ENCODE data around the gene ITGB7. TPM values are rescaled to one million over a fixed set of nuclear protein-coding genes. Genes with fewer than 3 reads are reported as not detected.

Gene ITGB7
- total RNA-seq, 1 experiment from 2014 or later, result 0.43 TPM

- TF ChIP-seq, protein P1, sequence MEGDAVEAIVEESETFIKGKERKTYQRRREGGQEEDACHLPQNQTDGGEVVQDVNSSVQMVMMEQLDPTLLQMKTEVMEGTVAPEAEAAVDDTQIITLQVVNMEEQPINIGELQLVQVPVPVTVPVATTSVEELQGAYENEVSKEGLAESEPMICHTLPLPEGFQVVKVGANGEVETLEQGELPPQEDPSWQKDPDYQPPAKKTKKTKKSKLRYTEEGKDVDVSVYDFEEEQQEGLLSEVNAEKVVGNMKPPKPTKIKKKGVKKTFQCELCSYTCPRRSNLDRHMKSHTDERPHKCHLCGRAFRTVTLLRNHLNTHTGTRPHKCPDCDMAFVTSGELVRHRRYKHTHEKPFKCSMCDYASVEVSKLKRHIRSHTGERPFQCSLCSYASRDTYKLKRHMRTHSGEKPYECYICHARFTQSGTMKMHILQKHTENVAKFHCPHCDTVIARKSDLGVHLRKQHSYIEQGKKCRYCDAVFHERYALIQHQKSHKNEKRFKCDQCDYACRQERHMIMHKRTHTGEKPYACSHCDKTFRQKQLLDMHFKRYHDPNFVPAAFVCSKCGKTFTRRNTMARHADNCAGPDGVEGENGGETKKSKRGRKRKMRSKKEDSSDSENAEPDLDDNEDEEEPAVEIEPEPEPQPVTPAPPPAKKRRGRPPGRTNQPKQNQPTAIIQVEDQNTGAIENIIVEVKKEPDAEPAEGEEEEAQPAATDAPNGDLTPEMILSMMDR (conservative IDR thresholded peaks at IDR 0.05; ENCODE audit: low read depth, low read length), result no peak
- no peak for TF ChIP-seq EZH2 (IDR thresholded peaks at IDR 0.05; ENCODE audit: borderline replicate concordance, low read depth, low read length, poor library complexity, severe bottlenecking)
- POLR2A ChIA-PET (ENCODE audit: low non-redundant PET), result no interaction called here
- Histone ChIP-seq H3K36me3 (ENCODE audit: insufficient read depth, low read length, poor library complexity, severe bottlenecking) (peaks cover 14% of the 10 kb centered on the region), H3K27ac (ENCODE audit: low read depth, low read length, poor library complexity, severe bottlenecking) (no peak overlapping the region), H3K9me3 (ENCODE audit: low read depth, low read length, poor library complexity, severe bottlenecking) (no peaks in the 10 kb centered on the region), H3K27me3 (replicated peaks; ENCODE audit: insufficient read depth, low read depth, low read length, poor library complexity) (no peaks in the 10 kb centered on the region), H3K4me1 (ENCODE audit: insufficient read depth, low read length, poor library complexity, severe bottlenecking) (no peaks in the 10 kb centered on the region), H3K4me3 (ENCODE audit: low read depth, low read length, poor library complexity, severe bottlenecking) (no peak overlapping the region)
- no TSS peak for BruUV-seq (replicated peaks)
- CTCF ChIA-PET, result interaction anchor here (0.6 kb wide), 1 partner anchor 78 kb away, joined by 3 read pairs; no protein-coding TSS in a partner anchor
- intact Hi-C loops (cut with micrococcal nuclease; ENCODE audit: unreplicated experiment), result no loop called here
- DNase-seq (ENCODE audit: low spot score), result no peak
These were observed 3.8 kb upstream of the ITGB7 start for GRCh38 chr12:53210843-53211242.

GRCh38 chr12:53208877-53209463, 1.9 kb upstream of the ITGB7 start:
- no peak for DNase-seq (ENCODE audit: low spot score)
- no peaks in the 10 kb centered on the region for H3K4me1 ChIP-seq (ENCODE audit: insufficient read depth, low read length, poor library complexity, severe bottlenecking)
- no peak overlapping the region for H3K4me3 ChIP-seq (ENCODE audit: low read depth, low read length, poor library complexity, severe bottlenecking)
- POLR2A ChIA-PET (ENCODE audit: low non-redundant PET), result no interaction called here
- BruUV-seq (replicated peaks), result no TSS peak
- no peak for TF ChIP-seq EZH2 (IDR thresholded peaks at IDR 0.05; ENCODE audit: borderline replicate concordance, low read depth, low read length, poor library complexity, severe bottlenecking)
- TF ChIP-seq, protein P1 (conservative IDR thresholded peaks at IDR 0.05; ENCODE audit: low read depth, low read length), result no peak
- H3K9me3 ChIP-seq (ENCODE audit: low read depth, low read length, poor library complexity, severe bottlenecking), result no peaks in the 10 kb centered on the region
- peaks cover 14% of the 10 kb centered on the region for H3K36me3 ChIP-seq (ENCODE audit: insufficient read depth, low read length, poor library complexity, severe bottlenecking)
- intact Hi-C loops (cut with micrococcal nuclease; ENCODE audit: unreplicated experiment), result no loop called here
- H3K27me3 ChIP-seq (replicated peaks; ENCODE audit: insufficient read depth, low read depth, low read length, poor library complexity), result no peaks in the 10 kb centered on the region
- H3K27ac ChIP-seq (ENCODE audit: low read depth, low read length, poor library complexity, severe bottlenecking), result no peak overlapping the region
- CTCF ChIA-PET, result no interaction called here

DNA sequence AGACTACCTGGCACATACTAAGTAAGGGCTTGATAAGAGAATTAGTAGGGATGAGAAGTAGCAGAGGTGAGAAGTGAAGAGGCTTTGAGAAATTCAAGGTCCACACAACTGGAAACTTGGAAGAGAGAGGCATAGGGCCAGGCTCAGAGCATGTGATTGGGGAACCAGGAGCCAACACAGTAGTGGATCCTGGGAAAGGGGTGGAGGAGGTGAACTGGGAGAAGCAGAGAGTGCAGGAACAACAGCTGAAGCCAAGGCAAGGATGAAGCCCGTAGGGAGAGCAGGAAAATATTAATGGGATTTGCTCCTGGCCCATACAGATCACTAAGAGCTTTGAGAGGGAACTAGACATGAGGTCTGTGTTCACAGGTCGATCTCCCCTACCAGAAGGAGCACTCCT, 1.4 kb upstream of the ITGB7 start:
- H3K4me1 ChIP-seq (ENCODE audit: insufficient read depth, low read length, poor library complexity, severe bottlenecking), result no peaks in the 10 kb centered on the region
- BruUV-seq (replicated peaks), result no TSS peak
- TF ChIP-seq, protein P1 (conservative IDR thresholded peaks at IDR 0.05; ENCODE audit: low read depth, low read length), result no peak
- no peak for TF ChIP-seq EZH2 (IDR thresholded peaks at IDR 0.05; ENCODE audit: borderline replicate concordance, low read depth, low read length, poor library complexity, severe bottlenecking)
- no peak for DNase-seq (ENCODE audit: low spot score)
- intact Hi-C loops (cut with micrococcal nuclease; ENCODE audit: unreplicated experiment), result no loop called here
- H3K27ac ChIP-seq (ENCODE audit: low read depth, low read length, poor library complexity, severe bottlenecking), result no peak overlapping the region
- H3K27me3 ChIP-seq (replicated peaks; ENCODE audit: insufficient read depth, low read depth, low read length, poor library complexity), result no peaks in the 10 kb centered on the region
- ChIA-PET POLR2A (ENCODE audit: low non-redundant PET) (no interaction called here), CTCF (no interaction called here)
- peaks cover 14% of the 10 kb centered on the region for H3K36me3 ChIP-seq (ENCODE audit: insufficient read depth, low read length, poor library complexity, severe bottlenecking)
- H3K9me3 ChIP-seq (ENCODE audit: low read depth, low read length, poor library complexity, severe bottlenecking), result no peaks in the 10 kb centered on the region
- H3K4me3 ChIP-seq (ENCODE audit: low read depth, low read length, poor library complexity, severe bottlenecking), result no peak overlapping the region

All from A673 (cell line).